Mesenchymal stem cell (in vitro differentiated cells and primary cell): ENCODE results near the gene M6PR.
"Not testable (repeated sequence)": the region's sequence is repeated elsewhere in the genome, so short reads cannot be mapped to it uniquely, and the experiment has no call there.

Experiments used
- DNase-seq: peaks from one replicate; pipeline ENCODE4 v3.0.0-alpha.2; 2013
- H2AFZ ChIP-seq: one replicate; pipeline ENCODE4 v1.6.1; 2013; ENCODE audit warnings: low read depth, mild to moderate bottlenecking, control low read depth, inconsistent platforms, low read length, moderate library complexity
- H2AK5ac ChIP-seq: 2 replicates; pipeline ENCODE4 v1.6.1; 2013; ENCODE audit warnings: low read length, moderate library complexity, mild to moderate bottlenecking, inconsistent platforms; ENCODE audit not compliant: severe bottlenecking
- H2BK120ac ChIP-seq: one replicate; pipeline ENCODE4 v1.6.1; 2013; ENCODE audit warnings: low read depth, mild to moderate bottlenecking, inconsistent platforms, low read length, moderate library complexity
- H2BK12ac ChIP-seq, 2 experiments: one replicate each; pipeline ENCODE4 v1.6.1; 2013; ENCODE audit warnings: inconsistent platforms in 2 of 2, low read length in 2 of 2, mild to moderate bottlenecking in 2 of 2, moderate library complexity in 2 of 2, control low read depth in 1 of 2
- H2BK15ac ChIP-seq: one replicate; pipeline ENCODE4 v1.6.1; 2013; ENCODE audit warnings: mild to moderate bottlenecking, low read depth, inconsistent platforms; ENCODE audit not compliant: poor library complexity, severe bottlenecking
- H2BK5ac ChIP-seq: 2 replicates; pipeline ENCODE4 v1.6.1; 2013; ENCODE audit warnings: low read depth, mild to moderate bottlenecking, low read length, control low read depth, inconsistent platforms; ENCODE audit not compliant: poor library complexity, severe bottlenecking
- H3K14ac ChIP-seq, 2 experiments: one replicate each; pipeline ENCODE4 v1.6.1; 2013; ENCODE audit warnings: inconsistent platforms in 2 of 2, low read length in 2 of 2, control low read depth in 1 of 2, mild to moderate bottlenecking in 1 of 2, moderate library complexity in 1 of 2
- H3K18ac ChIP-seq, 2 experiments: one replicate each; pipeline ENCODE4 v1.6.1; 2013; ENCODE audit warnings: inconsistent platforms in 2 of 2, low read length in 2 of 2, control low read depth in 1 of 2, low read depth in 1 of 2, mild to moderate bottlenecking in 1 of 2
- H3K23ac ChIP-seq, 2 experiments: one replicate each; pipeline ENCODE4 v1.6.1; 2013; ENCODE audit warnings: inconsistent platforms in 2 of 2, low read length in 2 of 2, mild to moderate bottlenecking in 2 of 2, moderate library complexity in 2 of 2, control low read depth in 1 of 2
- H3K27ac ChIP-seq: 2 replicates; pipeline ENCODE4 v1.5.1; 2013; ENCODE audit warnings: mild to moderate bottlenecking, moderate library complexity, low read length, control low read depth, inconsistent platforms; ENCODE audit not compliant: poor library complexity, severe bottlenecking
- H3K27me3 ChIP-seq, 2 experiments: 2 replicates each; pipeline versions ENCODE4 v1.6.1 to v1.7.0; 2013; ENCODE audit warnings: low read length in 2 of 2, mild to moderate bottlenecking in 2 of 2, moderate library complexity in 2 of 2, control low read depth in 1 of 2, inconsistent platforms in 1 of 2; ENCODE audit not compliant: control insufficient read depth in 1 of 2, insufficient read depth in 1 of 2
- H3K36me3 ChIP-seq, 2 experiments: 2 replicates each; pipeline versions ENCODE4 v1.6.1 to v1.7.0; 2013; ENCODE audit warnings: low read length in 2 of 2, control low read depth in 1 of 2, inconsistent platforms in 1 of 2, low read depth in 1 of 2, mild to moderate bottlenecking in 1 of 2; ENCODE audit not compliant: insufficient read depth in 2 of 2, control insufficient read depth in 1 of 2
- H3K4ac ChIP-seq, 2 experiments: one replicate each; pipeline ENCODE4 v1.6.1; 2013; ENCODE audit warnings: inconsistent platforms in 2 of 2, low read length in 2 of 2, mild to moderate bottlenecking in 2 of 2, moderate library complexity in 2 of 2, control low read depth in 1 of 2, low read depth in 1 of 2
- H3K4me1 ChIP-seq: 2 replicates; pipeline ENCODE4 v1.6.1; 2013; ENCODE audit warnings: low read depth, low read length, control low read depth; ENCODE audit not compliant: control insufficient read depth, insufficient read depth
- H3K4me2 ChIP-seq: 2 replicates; pipeline ENCODE4 v1.6.1; 2013; ENCODE audit warnings: low read length, mild to moderate bottlenecking, inconsistent platforms; ENCODE audit not compliant: poor library complexity, severe bottlenecking
- H3K4me3 ChIP-seq, 2 experiments: 2 replicates each; pipeline versions ENCODE4 v1.5.1 to v1.7.0; 2013; ENCODE audit warnings: low read length in 2 of 2, mild to moderate bottlenecking in 2 of 2, control low read depth in 1 of 2, low read depth in 1 of 2; ENCODE audit not compliant: insufficient read depth in 1 of 2
- H3K79me1 ChIP-seq: replicated peaks from 2 replicates; pipeline ENCODE4 v1.6.1; 2013; ENCODE audit warnings: mild to moderate bottlenecking, control low read depth, low read length, inconsistent platforms; ENCODE audit not compliant: poor library complexity, severe bottlenecking
- H3K9ac ChIP-seq: 2 replicates; pipeline ENCODE4 v1.7.0; 2013; ENCODE audit warnings: mild to moderate bottlenecking, low read length, moderate library complexity
- H3K9me3 ChIP-seq: 2 replicates; pipeline ENCODE4 v1.7.0; 2013; ENCODE audit warnings: mild to moderate bottlenecking, low read length; ENCODE audit not compliant: control insufficient read depth
- H4K8ac ChIP-seq: one replicate; pipeline ENCODE4 v1.6.1; 2013; ENCODE audit warnings: inconsistent platforms, mild to moderate bottlenecking, low read length, moderate library complexity
- H4K91ac ChIP-seq: one replicate; pipeline ENCODE4 v1.6.1; 2013; ENCODE audit warnings: mild to moderate bottlenecking, low read length, inconsistent platforms
- WGBS: methylation state at CpG from one replicate; pipeline ENCODE4 v1.1.7; 2013; ENCODE audit warnings: mixed read lengths; 5-methylcytosine and 5-hydroxymethylcytosine counted together

The M6PR gene

GRCh38 chr12:8937842-8938442, 11.5 kb downstream of the M6PR start:
- not testable (repeated sequence) for H4K8ac ChIP-seq, H2AFZ ChIP-seq, H3K9ac ChIP-seq, H3K4me1 ChIP-seq, H2AK5ac ChIP-seq, H3K4ac ChIP-seq, H2BK5ac ChIP-seq, DNase-seq, H3K4me3 ChIP-seq, H3K4me2 ChIP-seq, H3K79me1 ChIP-seq, H2BK15ac ChIP-seq, H3K18ac ChIP-seq, H3K27me3 ChIP-seq, H2BK12ac ChIP-seq, H3K23ac ChIP-seq, H3K14ac ChIP-seq, H3K27ac ChIP-seq, H4K91ac ChIP-seq, H3K9me3 ChIP-seq, H2BK120ac ChIP-seq
- peaks cover 19 to 66% of the 10 kb centered on the region in 2 experiments for H3K36me3 ChIP-seq
- no CpG with 5 or more reads among the region's 5 CpGs for WGBS

GRCh38 chr12:8936735-8937134, 12.7 kb downstream of the M6PR start:
- H2AFZ ChIP-seq, result no peak overlapping the region
- no peak overlapping the region for H4K8ac ChIP-seq
- H4K91ac ChIP-seq, result no peak overlapping the region
- H3K9me3 ChIP-seq, result no peaks in the 10 kb centered on the region
- 100% methylated on average over 7 of the region's 7 CpGs for WGBS
- no peak overlapping the region for H2AK5ac ChIP-seq
- H2BK15ac ChIP-seq, result no peak overlapping the region
- no peak overlapping the region for H3K27ac ChIP-seq
- no peak overlapping the region for H3K23ac ChIP-seq
- H3K36me3 ChIP-seq, result peaks cover 15 to 62% of the 10 kb centered on the region in 2 experiments
- H3K4me1 ChIP-seq, result no peaks in the 10 kb centered on the region
- peaks cover 2% of the 10 kb centered on the region for H3K79me1 ChIP-seq
- H2BK120ac ChIP-seq, result no peak overlapping the region
- H3K9ac ChIP-seq, result no peak overlapping the region
- no peak overlapping the region for H3K4ac ChIP-seq
- no peak overlapping the region for H3K4me2 ChIP-seq
- DNase-seq, result no peak
- no peak overlapping the region for H3K18ac ChIP-seq
- H2BK12ac ChIP-seq, result no peak overlapping the region
- no peak overlapping the region for H3K14ac ChIP-seq
- H2BK5ac ChIP-seq, result no peak overlapping the region
- no peak overlapping the region for H3K4me3 ChIP-seq
- H3K27me3 ChIP-seq, result no peaks in the 10 kb centered on the region

GRCh38 chr12:8934080-8934479, 15.4 kb downstream of the M6PR start:
- not testable (repeated sequence) for H3K27ac ChIP-seq, H3K23ac ChIP-seq, H3K18ac ChIP-seq, H2AK5ac ChIP-seq, H3K79me1 ChIP-seq, H2BK5ac ChIP-seq, H3K9me3 ChIP-seq, H4K91ac ChIP-seq, H3K4ac ChIP-seq, H2BK12ac ChIP-seq, H4K8ac ChIP-seq, H3K9ac ChIP-seq, DNase-seq, H2BK15ac ChIP-seq, H3K4me1 ChIP-seq, H2BK120ac ChIP-seq, H3K27me3 ChIP-seq, H3K4me3 ChIP-seq, H2AFZ ChIP-seq, H3K14ac ChIP-seq, H3K4me2 ChIP-seq
- peaks cover 17 to 68% of the 10 kb centered on the region in 2 experiments for H3K36me3 ChIP-seq
- WGBS, result no CpG with 5 or more reads among the region's 4 CpGs

- H3K36me3 ChIP-seq, result peaks cover 13 to 59% of the 10 kb centered on the region in 2 experiments
- H3K27ac ChIP-seq, H3K9ac ChIP-seq, H3K79me1 ChIP-seq, H3K9me3 ChIP-seq, H4K8ac ChIP-seq, H3K18ac ChIP-seq, H2AFZ ChIP-seq, H3K23ac ChIP-seq, H3K4me1 ChIP-seq, H3K4me3 ChIP-seq, H2BK12ac ChIP-seq, H3K4me2 ChIP-seq, H2BK120ac ChIP-seq, H2AK5ac ChIP-seq, H4K91ac ChIP-seq, DNase-seq, H3K4ac ChIP-seq, H2BK5ac ChIP-seq, H3K14ac ChIP-seq, H2BK15ac ChIP-seq, H3K27me3 ChIP-seq: not testable (repeated sequence)
- no CpG with 5 or more reads among the region's 3 CpGs for WGBS
Observed at GRCh38 chr12:8932464-8932863, 17.0 kb downstream of the M6PR start.
